ENCODE results near the gene LRRC4C. TPM values are rescaled to one million over a fixed set of nuclear protein-coding genes. Genes with fewer than 3 reads are reported as not detected.

Gene LRRC4C
- total and polyA plus RNA-seq, 2 donors (not counting 3 experiments of a cell fraction or from before 2014, with no cell fraction given) = not detected

DNA sequence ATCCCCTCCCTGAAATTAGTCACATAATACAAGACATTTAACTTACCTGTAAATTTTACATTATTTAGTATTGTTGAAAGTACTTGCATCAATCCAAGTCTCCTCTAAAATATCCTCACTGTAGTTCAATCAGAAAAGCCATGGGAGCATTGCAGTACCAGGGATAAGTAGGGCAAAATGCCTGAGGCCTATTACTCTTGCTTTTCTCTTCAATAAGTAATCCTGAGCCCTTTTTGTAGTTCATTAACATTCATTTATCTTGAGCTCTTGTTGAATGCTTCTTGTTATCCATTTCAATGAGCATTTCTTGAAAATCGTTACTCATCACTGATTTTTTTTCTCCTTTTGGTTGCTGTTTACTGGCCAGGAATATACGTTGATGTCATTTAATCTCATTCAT lies 414.7 kb downstream of the LRRC4C start:
- H3K9me3 ChIP-seq (replicated peaks; ENCODE audit: control insufficient read depth, insufficient read depth, low read length) = no peaks in the 10 kb centered on the region
- H3K36me3 ChIP-seq (ENCODE audit: control insufficient read depth in 2 of 2, extremely low read depth in 1 of 2, insufficient read depth in 2 of 2, low read length in 2 of 2) = no peaks in the 10 kb centered on the region
- DNase-seq (ENCODE audit: low read depth, low spot score) (no peak), FAIRE-seq (no peak)
- no TSS peak for BruUV-seq (replicated peaks)
- H3K9me1 ChIP-seq (replicated peaks; ENCODE audit: control insufficient read depth, extremely low read depth, insufficient read depth, low read length) = no peaks in the 10 kb centered on the region
- no peak overlapping the region for H3K27ac ChIP-seq (ENCODE audit: insufficient read depth, low read depth, low read length)
- intact Hi-C loops (cut with micrococcal nuclease) (no loop called here), dilution Hi-C loops (cut with MboI; ENCODE audit: extremely low pct_ligation_motif_present, low sequenced_read_pairs) (no loop called here)
- H3K4me3 ChIP-seq (replicated peaks in 1 of 3; ENCODE audit: insufficient read depth in 1 of 3, low read depth in 1 of 3, low read length in 3 of 3) = no peak overlapping the region
- H2AFZ ChIP-seq (ENCODE audit: low read depth, low read length) = no peak overlapping the region
- H3K9ac ChIP-seq (replicated peaks; ENCODE audit: extremely low read depth, insufficient read depth, low read length) = no peak overlapping the region
- POLR2A ChIA-PET = no interaction called here
- TF ChIP-seq JUN (IDR thresholded peaks at IDR 0.05; ENCODE audit: borderline replicate concordance, insufficient read depth, insufficient read length, low read depth) = no peak
- TF ChIP-seq POLR2A (IDR thresholded peaks at IDR 0.05; ENCODE audit: low read depth, low read length) = no peak
- TF ChIP-seq, protein P1, sequence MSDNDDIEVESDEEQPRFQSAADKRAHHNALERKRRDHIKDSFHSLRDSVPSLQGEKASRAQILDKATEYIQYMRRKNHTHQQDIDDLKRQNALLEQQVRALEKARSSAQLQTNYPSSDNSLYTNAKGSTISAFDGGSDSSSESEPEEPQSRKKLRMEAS (IDR thresholded peaks at IDR 0.05; ENCODE audit: insufficient read depth, insufficient read length) = no peak
- no peak for TF ChIP-seq MYC (IDR thresholded peaks at IDR 0.05; ENCODE audit: low read depth, low read length)
- TF ChIP-seq, protein P2, sequence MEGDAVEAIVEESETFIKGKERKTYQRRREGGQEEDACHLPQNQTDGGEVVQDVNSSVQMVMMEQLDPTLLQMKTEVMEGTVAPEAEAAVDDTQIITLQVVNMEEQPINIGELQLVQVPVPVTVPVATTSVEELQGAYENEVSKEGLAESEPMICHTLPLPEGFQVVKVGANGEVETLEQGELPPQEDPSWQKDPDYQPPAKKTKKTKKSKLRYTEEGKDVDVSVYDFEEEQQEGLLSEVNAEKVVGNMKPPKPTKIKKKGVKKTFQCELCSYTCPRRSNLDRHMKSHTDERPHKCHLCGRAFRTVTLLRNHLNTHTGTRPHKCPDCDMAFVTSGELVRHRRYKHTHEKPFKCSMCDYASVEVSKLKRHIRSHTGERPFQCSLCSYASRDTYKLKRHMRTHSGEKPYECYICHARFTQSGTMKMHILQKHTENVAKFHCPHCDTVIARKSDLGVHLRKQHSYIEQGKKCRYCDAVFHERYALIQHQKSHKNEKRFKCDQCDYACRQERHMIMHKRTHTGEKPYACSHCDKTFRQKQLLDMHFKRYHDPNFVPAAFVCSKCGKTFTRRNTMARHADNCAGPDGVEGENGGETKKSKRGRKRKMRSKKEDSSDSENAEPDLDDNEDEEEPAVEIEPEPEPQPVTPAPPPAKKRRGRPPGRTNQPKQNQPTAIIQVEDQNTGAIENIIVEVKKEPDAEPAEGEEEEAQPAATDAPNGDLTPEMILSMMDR (IDR thresholded peaks at IDR 0.05; ENCODE audit: extremely low read depth in 1 of 2, insufficient read depth in 1 of 2, low read depth in 1 of 2, low read length in 2 of 2) = no peak
- no peak for TF ChIP-seq EZH2 (IDR thresholded peaks at IDR 0.05; ENCODE audit: borderline replicate concordance, low read depth, low read length, severe bottlenecking)
- TF ChIP-seq GATA2 (IDR thresholded peaks at IDR 0.05; ENCODE audit: insufficient read depth, insufficient read length, low read depth, low read length) = no peak
- TF ChIP-seq POLR2AphosphoS5 (IDR thresholded peaks at IDR 0.05; ENCODE audit: insufficient read depth, low read depth, low read length) = no peak
- no peak for TF ChIP-seq FOS (IDR thresholded peaks at IDR 0.05; ENCODE audit: borderline replicate concordance, insufficient read depth, low read length)
- no peaks in the 10 kb centered on the region for H3K79me2 ChIP-seq (ENCODE audit: control insufficient read depth, insufficient read depth, low read length)
- CTCF ChIA-PET = no interaction called here
- H3K4me2 ChIP-seq (ENCODE audit: insufficient read depth, low read length) = no peak overlapping the region
- no peaks in the 10 kb centered on the region for H3K27me3 ChIP-seq (ENCODE audit: control insufficient read depth in 2 of 2, insufficient read depth in 2 of 2, low read length in 2 of 2)
- H3K4me1 ChIP-seq (ENCODE audit: control insufficient read depth, extremely low read depth, insufficient read depth, low read length) = no peaks in the 10 kb centered on the region
- no peaks in the 10 kb centered on the region for H4K20me1 ChIP-seq (replicated peaks; ENCODE audit: control insufficient read depth, extremely low read depth, insufficient read depth, low read length)

Data from endothelial cell of umbilical vein (primary cell).